GM12891 (cell line): ENCODE data around the gene PRR15L. TPM values are rescaled to one million over a fixed set of nuclear protein-coding genes. Genes with fewer than 3 reads are reported as not detected.
"Not testable (repeated sequence)": the region's sequence is repeated elsewhere in the genome, so short reads cannot be mapped to it uniquely, and the experiment has no call there.

Source experiments
- DNase-seq: peaks from one replicate; pipeline ENCODE4 v3.0.0; 2011; ENCODE audit warnings: low spot score; ENCODE audit not compliant: insufficient read length
- FAIRE-seq: peaks from 2 replicates; lab custom pipeline; 2011; peaks lifted over from hg19 to GRCh38; lab: Jason Lieb, UNC
- PAX5 ChIP-seq: IDR thresholded peaks from 2 replicates; pipeline ENCODE4 v1.6.1; 2011; ENCODE audit warnings: low read length, moderate library complexity, mild to moderate bottlenecking; ENCODE audit not compliant: insufficient read depth, severe bottlenecking
- POLR2A ChIP-seq: IDR thresholded peaks from 2 replicates; pipeline ENCODE4 v1.6.1; 2011; ENCODE audit warnings: low read depth, low read length, control low read depth
- POLR2AphosphoS5 ChIP-seq: IDR thresholded peaks from 2 replicates; pipeline ENCODE4 v1.6.1; 2011; ENCODE audit warnings: low read depth, low read length, control low read depth
- POU2F2 ChIP-seq: IDR thresholded peaks from 2 replicates; pipeline ENCODE4 v1.6.1; 2011; ENCODE audit warnings: low read depth, mild to moderate bottlenecking, control low read depth, low read length, moderate library complexity
- SPI1 ChIP-seq: IDR thresholded peaks from 2 replicates; pipeline ENCODE4 v1.6.1; 2011; ENCODE audit warnings: low read depth, low read length, control low read depth
- TAF1 ChIP-seq: IDR thresholded peaks from 2 replicates; pipeline ENCODE4 v1.6.1; 2011; ENCODE audit warnings: low read depth, low read length, control low read depth
- polyA plus RNA-seq: library from polyadenylated mRNA; unstranded; fragments of >200 nt; gene quantifications from one replicate; pipeline ENCODE4 v1.2.1, GENCODE V29; 2012; ENCODE audit warnings: low read depth, missing spikeins, inconsistent platforms; ENCODE audit not compliant: missing spikeins

PRR15L gene
- 0.08 TPM for polyA plus RNA-seq

- FAIRE-seq (no peak), DNase-seq (no peak)
Measured at GRCh38 chr17:47957591-47958490, at the start of gene PRR15L. TSS of gene PRR15L (minus strand) at chr17:47957883. CDS start at chr17:47953234, 4,649 bp downstream.

GRCh38 chr17:48006936-48007709, 49.4 kb upstream of the PRR15L start:
- no peak for DNase-seq
- no peak for TF ChIP-seq PAX5
- no peak for TF ChIP-seq TAF1
- TF ChIP-seq POU2F2, result no peak
- TF ChIP-seq POLR2AphosphoS5, result no peak
- TF ChIP-seq POLR2A, result no peak
- no peak for TF ChIP-seq SPI1
- FAIRE-seq, result no peak

More at GRCh38 chr17:47957591-47958490, at the start of gene PRR15L:
- TF ChIP-seq POLR2AphosphoS5, result no peak
- TF ChIP-seq PAX5, result no peak
- TF ChIP-seq POLR2A, result no peak
- TF ChIP-seq TAF1, result no peak
- no peak for TF ChIP-seq SPI1
- TF ChIP-seq POU2F2, result no peak

GRCh38 chr17:48004983-48005382, 47.3 kb upstream of the PRR15L start:
- DNase-seq, result no peak
- no peak for FAIRE-seq
- TF ChIP-seq SPI1 (no peak), POLR2AphosphoS5 (no peak)

- FAIRE-seq (no peak), DNase-seq (no peak)
- TF ChIP-seq SPI1 (no peak), POU2F2 (no peak), POLR2A (no peak), PAX5 (no peak), TAF1 (no peak), POLR2AphosphoS5 (no peak)
Measured at GRCh38 chr17:48003417-48004151, 45.9 kb upstream of the PRR15L start.

- FAIRE-seq, result no peak
- DNase-seq, result no peak
- TF ChIP-seq TAF1 (no peak), PAX5 (no peak), SPI1 (no peak), POU2F2 (no peak), POLR2AphosphoS5 (no peak)
Measured at GRCh38 chr17:48002916-48003416, 45.3 kb upstream of the PRR15L start.

GRCh38 chr17:48002266-48002915, 44.7 kb upstream of the PRR15L start:
- DNase-seq (no peak), FAIRE-seq (peak; percentile 60)
- TF ChIP-seq POU2F2 (no peak), PAX5 (peak; percentile 40), SPI1 (peak; percentile 34; the same call in 1 of the 2 replicates)

GRCh38 chr17:48001657-48002056, 44.0 kb upstream of the PRR15L start:
- not testable (repeated sequence) for FAIRE-seq, DNase-seq

GRCh38 chr17:48001197-48001596, 43.5 kb upstream of the PRR15L start:
- no peak for FAIRE-seq
- TF ChIP-seq TAF1 (no peak), SPI1 (no peak), POLR2AphosphoS5 (no peak), POU2F2 (no peak)
- no peak for DNase-seq

GRCh38 chr17:47999582-47999981, 41.9 kb upstream of the PRR15L start:
- TF ChIP-seq POU2F2 (no peak), SPI1 (no peak), TAF1 (no peak), POLR2AphosphoS5 (no peak), POLR2A (no peak), PAX5 (no peak)
- DNase-seq (no peak), FAIRE-seq (no peak)

GRCh38 chr17:47998044-47998443, 40.4 kb upstream of the PRR15L start:
- no peak for DNase-seq
- TF ChIP-seq POLR2AphosphoS5, result no peak
- no peak for TF ChIP-seq POU2F2
- TF ChIP-seq TAF1, result no peak
- no peak for TF ChIP-seq POLR2A
- no peak for TF ChIP-seq PAX5
- no peak for TF ChIP-seq SPI1
- no peak for FAIRE-seq
